Measurements from ENCODE around the gene ZBTB6. TPM values are rescaled to one million over a fixed set of nuclear protein-coding genes. Genes with fewer than 3 reads are reported as not detected.

Gene ZBTB6
- total and polyA plus RNA-seq, 2 of the 8 experiments (the other 6 are each of a cell fraction or from before 2014, with no cell fraction given): 2.0 to 10.0 TPM

- POLR2A ChIA-PET (ENCODE audit: partially characterized antibody): interaction anchor here (1.5 to 1.7 kb wide), 2 partner anchors 9 to 11 kb away, joined by 5 to 6 read pairs; no protein-coding TSS in a partner anchor
- H3K56ac ChIP-seq (replicated peaks; ENCODE audit: insufficient read length, low read depth, low read length): no peak overlapping the region
- peaks cover 0 to 18% (median 4%) of the 10 kb centered on the region in 4 experiments; a peak in 5 of 8 replicates for H3K36me3 ChIP-seq (ENCODE audit: control insufficient read depth in 2 of 4, insufficient read depth in 4 of 4, low read length in 3 of 4)
- H2AK5ac ChIP-seq (ENCODE audit: low read depth, low read length): no peak overlapping the region
- no peak overlapping the region for H3K4ac ChIP-seq (replicated peaks; ENCODE audit: insufficient read length, low read depth, low read length)
- no peak overlapping the region for H2BK20ac ChIP-seq (ENCODE audit: low read length)
- peaks cover 2% of the 10 kb centered on the region; the same call in 1 of the 2 replicates for H3K79me1 ChIP-seq (ENCODE audit: low read depth, low read length)
- DNase-seq (ENCODE audit: low read depth in 1 of 2, low spot score in 2 of 2) (no peak), FAIRE-seq (no peak)
- H3K4me2 ChIP-seq (ENCODE audit: insufficient read depth in 1 of 2, low read depth in 2 of 2, low read length in 2 of 2): no peak overlapping the region
- no peak overlapping the region for H2AFZ ChIP-seq (ENCODE audit: low read length)
- peaks cover 0 to 5% (median 1%) of the 10 kb centered on the region in 4 experiments; a peak in 3 of 7 replicates for H3K4me1 ChIP-seq (replicated peaks in 1 of 4; ENCODE audit: control insufficient read depth in 3 of 4, insufficient read depth in 4 of 4, low read length in 3 of 4)
- H4K20me1 ChIP-seq (replicated peaks in 1 of 2; ENCODE audit: control insufficient read depth in 1 of 2, insufficient read depth in 2 of 2, low read length in 2 of 2): peaks cover 0 to 4% of the 10 kb centered on the region in 2 experiments
- CTCF ChIA-PET (ENCODE audit: partially characterized antibody): interaction anchor here (1.1 kb wide), 1 partner anchor 26 kb away, joined by 4 read pairs; no protein-coding TSS in a partner anchor
- no peak overlapping the region for H4K91ac ChIP-seq (replicated peaks; ENCODE audit: insufficient read length, low read length)
- no peak overlapping the region for H3K4me3 ChIP-seq (ENCODE audit: extremely low read depth in 1 of 4, insufficient read depth in 2 of 4, low read depth in 3 of 4, low read length in 4 of 4)
- H3K27ac ChIP-seq (ENCODE audit: low read depth, low read length): no peak overlapping the region
- H3K27me3 ChIP-seq (replicated peaks in 1 of 4; ENCODE audit: control insufficient read depth in 3 of 4, extremely low read depth in 1 of 4, insufficient read depth in 3 of 4, low read length in 3 of 4): no peaks in the 10 kb centered on the region
- no peak overlapping the region for H2BK5ac ChIP-seq (ENCODE audit: low read depth, low read length)
- no peak overlapping the region for H3K9ac ChIP-seq (replicated peaks in 1 of 4; ENCODE audit: extremely low read depth in 1 of 4, low read depth in 3 of 4, low read length in 3 of 4)
- no peak overlapping the region for H3K14ac ChIP-seq (ENCODE audit: insufficient read length)
- no peaks in the 10 kb centered on the region for H3K9me3 ChIP-seq (ENCODE audit: insufficient read depth in 2 of 2, low read depth in 1 of 2, low read length in 1 of 2)
- no peak overlapping the region for H2BK12ac ChIP-seq (ENCODE audit: low read depth, low read length)
- no peak overlapping the region for H4K5ac ChIP-seq (ENCODE audit: insufficient read length, low read depth, low read length)
- H4K8ac ChIP-seq (ENCODE audit: extremely low read depth, insufficient read depth, low read length): no peak overlapping the region
- no peak overlapping the region for H2BK15ac ChIP-seq (ENCODE audit: low read length)
- no peaks in the 10 kb centered on the region for H3K23me2 ChIP-seq (ENCODE audit: low read depth, low read length)
- H3K79me2 ChIP-seq (ENCODE audit: control insufficient read depth in 1 of 2, insufficient read depth in 2 of 2, low read length in 2 of 2): peaks cover 6 to 58% of the 10 kb centered on the region in 2 experiments; a peak in 3 of 4 replicates
- no peak overlapping the region for H3K23ac ChIP-seq (ENCODE audit: insufficient read length)
- no peak overlapping the region for H3K18ac ChIP-seq (ENCODE audit: extremely low read depth, low read length)
- no peak overlapping the region for H2BK120ac ChIP-seq (replicated peaks; ENCODE audit: low read depth, low read length)
- no peak for TF ChIP-seq GABPA (IDR thresholded peaks at IDR 0.05; ENCODE audit: borderline replicate concordance, insufficient read depth, low read length)
- TF ChIP-seq, protein P1, sequence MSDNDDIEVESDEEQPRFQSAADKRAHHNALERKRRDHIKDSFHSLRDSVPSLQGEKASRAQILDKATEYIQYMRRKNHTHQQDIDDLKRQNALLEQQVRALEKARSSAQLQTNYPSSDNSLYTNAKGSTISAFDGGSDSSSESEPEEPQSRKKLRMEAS (IDR thresholded peaks at IDR 0.05): no peak
- no peak for TF ChIP-seq EP300 (IDR thresholded peaks at IDR 0.05; ENCODE audit: borderline replicate concordance in 1 of 2, low read depth in 2 of 2, low read length in 2 of 2)
- no peak for TF ChIP-seq RNF2 (IDR thresholded peaks at IDR 0.05; ENCODE audit: borderline replicate concordance, low read depth, low read length, missing control alignments, poor library complexity, severe bottlenecking)
- TF ChIP-seq CHD2 (IDR thresholded peaks at IDR 0.05; ENCODE audit: low read length): no peak
- no peak for TF ChIP-seq ASH2L (IDR thresholded peaks at IDR 0.05; ENCODE audit: low read length)
- TF ChIP-seq BCL11A (IDR thresholded peaks at IDR 0.05; ENCODE audit: low read depth in 2 of 2, low read length in 2 of 2): no peak
- TF ChIP-seq CBX5 (IDR thresholded peaks at IDR 0.05; ENCODE audit: low read depth, low read length): no peak
- no peak for TF ChIP-seq BRCA1 (IDR thresholded peaks at IDR 0.05; ENCODE audit: low read depth, low read length)
- no peak for TF ChIP-seq TAF1 (IDR thresholded peaks at IDR 0.05; ENCODE audit: low read depth, low read length)
- TF ChIP-seq KDM1A (IDR thresholded peaks at IDR 0.05; ENCODE audit: borderline replicate concordance, low read length): no peak
- no peak for TF ChIP-seq SP2 (IDR thresholded peaks at IDR 0.05; ENCODE audit: low read length)
- no peak for TF ChIP-seq HDAC6 (IDR thresholded peaks at IDR 0.05; ENCODE audit: low read depth, low read length)
- no peak for TF ChIP-seq TBP (IDR thresholded peaks at IDR 0.05; ENCODE audit: low read depth, low read length)
- TF ChIP-seq SIRT6 (IDR thresholded peaks at IDR 0.05; ENCODE audit: low read length): no peak
- TF ChIP-seq BACH1 (IDR thresholded peaks at IDR 0.05; ENCODE audit: low read length): no peak
These were observed 42.8 kb upstream of the ZBTB6 start for GRCh38 chr9:122955961-122956360.

Data from H1 (cell line).